ENCODE measurements around the gene CHID1.

DNA sequence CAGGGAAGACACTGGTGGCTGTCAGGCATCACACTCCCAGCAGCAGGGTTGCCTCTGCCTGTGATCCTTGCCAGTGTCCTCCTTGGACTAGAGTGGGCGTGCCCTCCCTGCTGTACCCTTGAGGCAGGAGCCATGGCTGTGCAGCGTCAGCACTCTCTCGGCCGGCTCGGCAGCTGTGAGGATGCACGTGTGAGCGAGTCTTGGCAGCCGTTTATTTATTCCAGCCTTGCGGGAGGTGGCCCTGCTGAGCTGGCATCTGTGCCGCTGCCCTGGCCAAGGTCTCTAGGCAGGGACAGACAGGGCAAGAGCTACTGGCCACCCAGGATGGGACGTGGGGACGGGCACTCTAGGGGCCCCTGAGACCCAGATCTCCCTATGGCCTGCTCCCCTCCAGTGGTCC is 34.1 kb downstream of the CHID1 start:
- TF ChIP-seq, protein P1, sequence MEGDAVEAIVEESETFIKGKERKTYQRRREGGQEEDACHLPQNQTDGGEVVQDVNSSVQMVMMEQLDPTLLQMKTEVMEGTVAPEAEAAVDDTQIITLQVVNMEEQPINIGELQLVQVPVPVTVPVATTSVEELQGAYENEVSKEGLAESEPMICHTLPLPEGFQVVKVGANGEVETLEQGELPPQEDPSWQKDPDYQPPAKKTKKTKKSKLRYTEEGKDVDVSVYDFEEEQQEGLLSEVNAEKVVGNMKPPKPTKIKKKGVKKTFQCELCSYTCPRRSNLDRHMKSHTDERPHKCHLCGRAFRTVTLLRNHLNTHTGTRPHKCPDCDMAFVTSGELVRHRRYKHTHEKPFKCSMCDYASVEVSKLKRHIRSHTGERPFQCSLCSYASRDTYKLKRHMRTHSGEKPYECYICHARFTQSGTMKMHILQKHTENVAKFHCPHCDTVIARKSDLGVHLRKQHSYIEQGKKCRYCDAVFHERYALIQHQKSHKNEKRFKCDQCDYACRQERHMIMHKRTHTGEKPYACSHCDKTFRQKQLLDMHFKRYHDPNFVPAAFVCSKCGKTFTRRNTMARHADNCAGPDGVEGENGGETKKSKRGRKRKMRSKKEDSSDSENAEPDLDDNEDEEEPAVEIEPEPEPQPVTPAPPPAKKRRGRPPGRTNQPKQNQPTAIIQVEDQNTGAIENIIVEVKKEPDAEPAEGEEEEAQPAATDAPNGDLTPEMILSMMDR (IDR thresholded peaks at IDR 0.05; ENCODE audit: insufficient read depth, low read depth, low read length): no peak
- TF ChIP-seq EZH2 (IDR thresholded peaks at IDR 0.05; ENCODE audit: insufficient read depth, low read length): no peak

All from astrocyte (in vitro differentiated cells and primary cell).